ENCODE results near the gene SPINT4.

The SPINT4 gene

DNA sequence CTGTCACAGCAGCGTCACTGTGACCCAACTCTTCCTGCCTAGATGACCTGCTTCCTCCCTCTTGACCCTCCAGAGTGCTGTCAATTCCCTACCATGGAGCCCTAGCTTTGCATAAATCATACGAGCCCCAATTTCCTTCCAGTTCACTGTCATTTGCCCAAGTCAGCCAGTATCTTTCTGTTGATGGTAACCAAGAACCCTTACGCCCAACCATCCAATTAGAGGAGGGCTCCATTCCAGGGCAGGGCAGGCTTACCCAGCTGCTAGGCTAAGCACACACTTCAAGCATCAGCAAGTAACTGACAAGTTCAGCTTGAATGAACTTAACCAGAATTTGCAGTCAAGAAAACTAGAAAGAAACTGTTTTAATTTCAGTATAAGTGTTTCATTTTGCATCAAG is 43.8 kb downstream of the SPINT4 start:
- no peak for DNase-seq

DNA sequence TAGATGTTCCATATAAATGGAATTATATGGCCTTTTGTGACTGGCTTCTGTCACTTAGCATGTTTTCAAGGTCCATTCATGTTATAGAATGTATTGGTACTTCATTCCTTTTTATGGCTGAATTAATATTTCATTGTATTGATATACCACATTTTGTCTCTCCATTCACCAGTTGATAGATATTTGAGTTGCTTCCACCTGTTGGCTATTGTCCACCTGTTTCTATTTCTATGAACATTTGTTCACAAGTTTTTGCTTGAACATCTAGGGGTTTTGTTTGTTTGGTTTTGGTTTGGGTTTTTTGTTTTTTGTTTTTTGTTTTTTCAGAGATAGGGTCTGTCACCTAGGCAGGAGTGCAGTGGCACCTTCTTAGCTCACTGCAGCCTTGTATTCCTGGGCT is 46.3 kb downstream of the SPINT4 start:
- DNase-seq: no peak

DNA sequence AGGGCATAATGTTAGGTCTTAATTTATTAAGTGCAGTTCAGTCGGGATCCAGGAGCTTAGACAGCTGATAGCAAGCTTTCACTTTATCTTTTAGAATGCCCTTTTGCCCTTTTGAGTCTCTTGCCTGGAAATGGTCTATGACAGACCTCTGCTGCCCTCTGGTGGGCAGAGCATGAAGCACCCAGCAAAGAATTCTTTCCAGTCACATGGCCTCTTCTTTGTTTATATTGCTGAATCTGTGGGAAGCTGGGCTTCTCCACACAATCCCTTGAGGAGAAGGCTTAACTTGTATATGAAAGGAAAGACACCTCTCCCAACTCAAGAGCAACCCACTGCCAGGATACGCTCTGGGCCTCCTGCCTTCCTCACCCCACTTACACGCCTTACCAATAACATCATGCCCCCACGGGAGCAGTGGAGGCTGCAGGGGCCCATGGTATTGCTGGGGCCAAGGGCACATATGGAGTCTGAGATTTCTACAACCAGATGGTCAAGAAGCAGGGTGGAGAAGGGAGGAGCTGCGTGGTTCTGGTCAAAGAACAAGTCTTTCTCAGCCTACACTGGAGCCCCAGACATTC is 49.1 kb downstream of the SPINT4 start:
- DNase-seq: peak; percentile 37

DNA sequence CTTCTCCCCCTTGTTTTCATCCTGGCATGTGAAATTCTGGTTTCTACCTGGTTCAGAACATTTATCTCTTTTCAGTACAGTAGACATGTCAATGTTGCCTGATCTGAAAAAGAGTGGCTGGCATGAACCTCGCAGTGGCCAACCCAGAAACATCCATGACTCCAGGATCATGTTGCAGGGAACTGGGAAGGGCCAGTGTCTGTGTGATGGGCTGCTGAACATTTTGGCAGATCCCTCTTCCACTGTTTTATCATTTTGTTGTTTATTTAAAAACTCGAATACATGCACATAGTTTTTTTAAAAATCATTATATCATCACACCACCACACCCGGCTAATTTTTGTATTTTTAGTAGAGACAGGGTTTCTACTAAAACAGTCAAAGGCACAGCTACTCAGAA is 50.5 kb downstream of the SPINT4 start:
- no peak for DNase-seq

DNA sequence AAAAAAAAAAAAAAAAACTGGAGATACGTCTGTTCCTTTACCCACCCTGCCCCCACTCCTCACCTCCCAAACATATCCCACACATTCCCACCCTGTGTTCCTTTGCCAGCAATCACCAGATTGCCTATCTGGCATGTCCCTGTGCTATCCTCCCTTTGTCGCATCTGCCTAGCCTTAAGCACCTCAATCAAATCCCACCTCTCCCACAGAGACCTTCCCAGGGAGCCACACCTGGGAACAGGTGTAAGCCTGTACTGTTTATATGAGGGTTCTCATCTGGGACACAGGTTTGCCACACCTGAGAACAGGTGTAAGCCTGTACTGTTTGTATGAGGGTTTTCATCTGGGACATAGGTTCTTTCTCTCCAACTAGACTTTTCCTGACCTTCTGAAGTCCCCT is 52.8 kb downstream of the SPINT4 start:
- no peak for DNase-seq

DNA sequence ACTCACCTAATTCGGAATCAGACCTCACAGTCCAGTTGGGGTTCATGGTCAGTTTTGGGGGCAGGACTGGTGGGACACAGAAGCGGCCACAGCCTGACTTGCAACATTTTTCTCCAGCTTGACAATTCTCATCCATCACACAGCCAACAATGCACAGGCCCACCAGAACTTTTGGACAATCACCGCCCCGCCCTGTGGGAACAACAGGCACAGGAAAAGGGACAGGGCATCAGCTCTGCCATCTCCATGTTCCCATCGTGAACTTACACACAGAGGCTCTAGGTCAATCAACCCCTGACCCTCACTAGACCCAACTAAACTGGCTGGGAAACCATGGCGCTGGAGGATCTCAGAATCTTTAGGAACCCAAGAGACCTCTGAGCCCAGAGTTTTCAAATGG is 53.3 kb downstream of the SPINT4 start:
- DNase-seq: no peak

All from NK-92 treated with Interleukin-12 subunit alpha and Interleukin-12 subunit beta, amount 100 ng/mL, for 24 hours (cell line).